Coronary artery (tissue), 2 donors: ENCODE data around the gene KDM8.

ENCODE experiments used
- DNase-seq: peaks from one replicate; pipeline ENCODE4 v3.0.0-alpha.2; 2017; ENCODE audit warnings: low spot score
- H3K27ac ChIP-seq, 2 donors: fragments of 200-600 bp; sonication (generic); one replicate each; pipeline ENCODE4 v1.5.1; 2016 to 2019
- H3K4me3 ChIP-seq: fragments of 200-600 bp; sonication (generic); 2 replicates; pipeline ENCODE4 v1.5.1; 2016; ENCODE audit warnings: mild to moderate bottlenecking, moderate library complexity
- TF ChIP-seq, protein P1 (sequence below): fragments of 200-600 bp; sonication (generic); IDR thresholded peaks from one replicate; pipeline ENCODE4 v1.5.1; 2019; ENCODE audit warnings: antibody characterized with exemption

The KDM8 gene

GRCh38 chr16:27168790-27169189 is 34.5 kb upstream of the KDM8 start:
- Histone ChIP-seq H3K4me3 (no peak overlapping the region), H3K27ac (no peak overlapping the region)
- DNase-seq: no peak
- TF ChIP-seq, protein P1, sequence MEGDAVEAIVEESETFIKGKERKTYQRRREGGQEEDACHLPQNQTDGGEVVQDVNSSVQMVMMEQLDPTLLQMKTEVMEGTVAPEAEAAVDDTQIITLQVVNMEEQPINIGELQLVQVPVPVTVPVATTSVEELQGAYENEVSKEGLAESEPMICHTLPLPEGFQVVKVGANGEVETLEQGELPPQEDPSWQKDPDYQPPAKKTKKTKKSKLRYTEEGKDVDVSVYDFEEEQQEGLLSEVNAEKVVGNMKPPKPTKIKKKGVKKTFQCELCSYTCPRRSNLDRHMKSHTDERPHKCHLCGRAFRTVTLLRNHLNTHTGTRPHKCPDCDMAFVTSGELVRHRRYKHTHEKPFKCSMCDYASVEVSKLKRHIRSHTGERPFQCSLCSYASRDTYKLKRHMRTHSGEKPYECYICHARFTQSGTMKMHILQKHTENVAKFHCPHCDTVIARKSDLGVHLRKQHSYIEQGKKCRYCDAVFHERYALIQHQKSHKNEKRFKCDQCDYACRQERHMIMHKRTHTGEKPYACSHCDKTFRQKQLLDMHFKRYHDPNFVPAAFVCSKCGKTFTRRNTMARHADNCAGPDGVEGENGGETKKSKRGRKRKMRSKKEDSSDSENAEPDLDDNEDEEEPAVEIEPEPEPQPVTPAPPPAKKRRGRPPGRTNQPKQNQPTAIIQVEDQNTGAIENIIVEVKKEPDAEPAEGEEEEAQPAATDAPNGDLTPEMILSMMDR: no peak

- TF ChIP-seq, protein P1: no peak
- H3K27ac ChIP-seq: no peak overlapping the region
- H3K4me3 ChIP-seq: no peak overlapping the region
- no peak for DNase-seq
These were observed 33.7 kb upstream of the KDM8 start for GRCh38 chr16:27169511-27170071.

DNA sequence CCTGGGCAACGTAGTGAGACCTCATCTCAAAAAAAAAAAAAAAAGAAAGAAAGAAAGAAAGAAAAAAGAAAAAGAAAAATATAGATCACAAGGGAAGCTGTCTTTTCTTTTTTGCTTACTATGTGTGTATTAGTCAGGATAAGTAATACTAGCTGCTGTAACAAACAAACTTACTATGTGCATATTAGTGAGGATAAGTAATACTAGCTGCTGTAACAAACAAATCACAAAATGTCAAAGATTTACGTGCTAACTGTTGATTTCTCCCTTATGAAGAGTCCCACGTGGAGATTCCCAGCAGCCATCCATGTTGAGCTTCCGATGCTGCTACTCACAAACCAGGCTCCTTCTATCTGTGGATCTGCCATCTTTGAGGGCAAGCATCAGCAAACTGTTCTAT is 31.7 kb upstream of the KDM8 start:
- Histone ChIP-seq H3K27ac (no peak overlapping the region), H3K4me3 (no peak overlapping the region)
- no peak for DNase-seq
- TF ChIP-seq, protein P1: no peak

DNA sequence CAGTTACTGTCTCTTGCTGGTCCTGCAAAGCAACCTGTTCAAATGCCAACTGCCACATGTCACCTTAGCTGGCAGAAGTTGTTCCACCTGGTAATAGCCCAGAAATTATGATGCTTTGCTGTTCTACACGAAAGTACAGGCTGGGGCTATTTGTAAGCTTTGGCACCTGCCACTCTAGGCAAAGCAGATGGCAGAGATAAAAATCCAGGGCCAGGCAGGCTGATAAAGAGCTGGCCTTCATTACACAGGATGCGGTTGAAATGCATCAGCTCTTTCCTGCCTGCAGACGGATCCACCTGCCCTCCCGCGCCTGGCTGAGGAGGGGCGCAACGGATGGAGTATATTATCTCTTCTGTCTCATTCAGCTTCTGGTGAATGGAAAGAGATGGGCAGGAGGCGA is 29.3 kb upstream of the KDM8 start:
- TF ChIP-seq, protein P1: no peak
- no peak overlapping the region for H3K27ac ChIP-seq
- no peak for DNase-seq
- H3K4me3 ChIP-seq: no peak overlapping the region

DNA sequence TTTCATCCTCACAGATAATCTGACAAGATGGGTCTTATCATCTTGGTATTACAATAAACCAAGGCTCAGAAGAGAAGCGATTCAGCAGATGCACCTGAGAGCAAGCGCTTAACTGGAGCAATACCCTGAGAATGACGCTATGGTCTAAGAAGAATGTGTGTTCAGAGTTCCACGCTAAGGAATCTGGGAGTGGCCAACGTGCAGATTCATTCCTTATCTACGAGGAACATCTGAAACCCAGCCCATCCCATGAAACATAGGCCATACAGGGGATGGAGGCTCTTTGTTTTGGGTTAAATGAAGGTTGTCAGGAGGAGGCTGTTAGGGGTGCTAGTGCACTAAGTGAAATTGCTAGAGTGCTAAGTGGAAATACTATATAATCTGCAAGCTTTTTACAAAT is 28.5 kb upstream of the KDM8 start:
- no peak for DNase-seq
- H3K27ac ChIP-seq: no peak overlapping the region
- no peak overlapping the region for H3K4me3 ChIP-seq
- TF ChIP-seq, protein P1: no peak

GRCh38 chr16:27175888-27176287 is 27.4 kb upstream of the KDM8 start:
- Histone ChIP-seq H3K27ac (no peak overlapping the region), H3K4me3 (no peak overlapping the region)
- no peak for DNase-seq
- TF ChIP-seq, protein P1: no peak

DNA sequence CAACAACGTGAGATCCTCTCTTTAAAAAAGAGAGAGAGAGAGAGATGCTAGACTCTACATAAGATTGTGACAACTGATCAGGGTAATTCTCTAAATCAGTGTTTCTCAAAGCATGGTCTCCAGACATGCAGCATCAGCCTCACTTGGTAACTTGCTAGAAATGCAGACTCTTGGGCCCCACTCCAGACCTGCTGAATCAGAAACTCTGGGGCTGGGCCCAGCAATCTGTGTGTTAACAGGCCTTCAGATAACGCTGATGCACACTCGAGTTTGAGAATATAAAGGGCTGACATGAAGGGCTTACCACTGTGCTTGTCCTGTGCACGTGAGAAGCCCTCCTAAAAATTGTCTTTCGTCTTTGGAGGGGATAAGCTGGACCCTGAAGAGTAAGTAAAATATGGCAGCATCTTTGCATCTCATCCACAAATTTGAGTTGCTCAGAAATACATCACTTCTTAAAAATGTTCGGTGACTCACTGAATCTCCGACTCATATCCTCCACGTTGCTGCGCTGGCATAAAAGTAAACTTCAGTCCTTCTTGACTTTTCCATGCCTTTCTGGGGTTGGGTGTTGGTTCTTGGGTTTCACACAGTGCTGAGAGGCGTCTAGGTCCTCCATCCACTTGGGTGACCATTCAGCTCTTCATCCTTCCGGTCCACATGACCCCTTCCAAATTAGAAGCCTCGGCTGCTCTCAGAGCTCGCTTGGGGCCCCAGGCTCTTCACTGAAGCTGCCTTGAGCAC is 26.1 kb upstream of the KDM8 start:
- DNase-seq: no peak
- H3K4me3 ChIP-seq: no peak overlapping the region
- TF ChIP-seq, protein P1: no peak
- no peak overlapping the region for H3K27ac ChIP-seq
